Measurements from ENCODE around the gene CD81.

The CD81 gene

GRCh38 chr11:2377511-2378443, 667 bp downstream of the CD81 start:
- peak; percentile 38 to 62 (median 54) for DNase-seq

DNA sequence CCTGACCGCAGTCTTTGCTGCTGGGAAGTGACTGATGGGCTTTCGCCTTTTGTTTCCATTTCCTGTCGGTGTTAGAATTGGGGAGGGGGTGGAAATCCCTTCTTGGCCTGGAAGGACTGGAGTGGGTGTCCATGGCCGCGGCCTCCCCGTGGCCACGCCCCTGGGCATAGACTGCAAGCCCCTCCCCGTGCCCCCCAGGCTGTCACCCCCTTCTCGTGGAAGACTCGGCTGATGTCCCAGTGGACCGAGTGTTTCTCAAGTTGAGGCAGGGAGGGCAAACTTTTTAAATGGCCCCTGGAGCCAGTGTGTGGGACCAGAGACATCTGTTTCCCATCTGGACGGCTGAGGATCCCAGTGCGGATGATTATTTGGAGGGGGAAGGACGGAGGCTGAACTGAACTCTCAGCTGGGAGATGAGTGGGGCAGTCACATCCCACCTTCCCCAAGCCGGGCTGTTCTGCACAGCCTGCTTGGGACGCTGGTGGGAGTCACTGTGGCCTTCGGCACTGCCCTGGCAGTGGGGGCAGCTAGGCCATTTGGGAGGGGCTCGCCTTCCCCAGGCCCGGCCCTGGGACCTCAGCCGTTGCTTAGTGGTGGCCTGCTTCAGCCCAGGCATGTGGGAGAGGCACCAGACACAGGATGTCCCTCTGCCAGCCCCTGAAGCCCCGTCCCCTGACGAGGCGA, 1.6 kb downstream of the CD81 start:
- no peak for DNase-seq

- no peak for DNase-seq
Observed at GRCh38 chr11:2379466-2380174, 2.5 kb downstream of the CD81 start.

GRCh38 chr11:2380396-2380795, 3.3 kb downstream of the CD81 start:
- no peak for DNase-seq

- DNase-seq = no peak
Observed at GRCh38 chr11:2380807-2381350, 3.8 kb downstream of the CD81 start.

- DNase-seq = peak in 1 of 5 donors; percentile 0
Observed at GRCh38 chr11:2381494-2382128, 4.5 kb downstream of the CD81 start.

GRCh38 chr11:2382129-2382517, 5.0 kb downstream of the CD81 start:
- DNase-seq = peak in 1 of 5 donors; percentile 0

DNA sequence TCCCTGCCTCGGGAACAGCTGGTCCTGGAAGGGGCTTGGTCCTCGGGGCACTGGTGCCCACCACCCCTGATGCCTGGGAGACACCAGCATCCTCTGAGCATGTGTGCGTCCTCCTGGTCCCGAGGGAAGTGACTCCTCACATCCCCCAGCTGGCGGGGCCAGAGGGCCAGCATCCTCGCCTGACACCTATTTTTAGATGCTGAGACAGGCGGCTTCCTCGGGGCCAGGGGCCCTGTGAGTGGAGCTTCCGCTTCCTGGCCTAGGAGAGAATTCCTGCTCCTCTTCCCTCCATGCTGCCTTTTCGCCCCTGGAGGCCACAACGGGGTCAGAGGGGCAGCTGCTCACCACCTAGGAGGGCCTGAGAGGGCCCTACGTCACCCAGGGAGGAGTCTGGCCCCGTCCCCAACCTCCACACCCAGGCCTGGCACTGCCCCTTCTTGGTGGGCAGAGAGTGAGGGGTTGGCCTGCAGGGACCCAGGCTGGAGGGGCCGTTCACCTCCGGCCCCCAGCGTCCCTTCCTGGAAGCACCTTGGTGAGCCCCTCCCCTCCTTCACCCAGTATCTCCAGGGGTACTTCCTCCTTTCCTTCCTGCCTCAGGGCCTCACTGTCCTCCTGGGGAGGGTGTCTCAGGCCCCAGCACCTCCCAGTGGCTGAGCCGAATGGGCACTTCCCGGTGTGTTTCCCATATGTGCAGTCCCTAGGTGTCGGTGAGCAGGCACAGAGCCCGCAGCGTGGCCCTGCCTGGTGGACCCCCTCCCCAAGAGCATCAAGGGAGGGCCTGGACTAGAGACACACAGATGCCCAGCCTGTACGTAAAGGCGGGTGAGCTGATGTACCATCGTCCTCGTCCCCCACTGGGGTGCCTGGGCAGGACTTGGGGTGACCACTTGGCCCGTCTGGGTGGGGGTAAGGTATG, 6.1 kb downstream of the CD81 start:
- DNase-seq = peak in 1 of 5 donors; percentile 1

DNA sequence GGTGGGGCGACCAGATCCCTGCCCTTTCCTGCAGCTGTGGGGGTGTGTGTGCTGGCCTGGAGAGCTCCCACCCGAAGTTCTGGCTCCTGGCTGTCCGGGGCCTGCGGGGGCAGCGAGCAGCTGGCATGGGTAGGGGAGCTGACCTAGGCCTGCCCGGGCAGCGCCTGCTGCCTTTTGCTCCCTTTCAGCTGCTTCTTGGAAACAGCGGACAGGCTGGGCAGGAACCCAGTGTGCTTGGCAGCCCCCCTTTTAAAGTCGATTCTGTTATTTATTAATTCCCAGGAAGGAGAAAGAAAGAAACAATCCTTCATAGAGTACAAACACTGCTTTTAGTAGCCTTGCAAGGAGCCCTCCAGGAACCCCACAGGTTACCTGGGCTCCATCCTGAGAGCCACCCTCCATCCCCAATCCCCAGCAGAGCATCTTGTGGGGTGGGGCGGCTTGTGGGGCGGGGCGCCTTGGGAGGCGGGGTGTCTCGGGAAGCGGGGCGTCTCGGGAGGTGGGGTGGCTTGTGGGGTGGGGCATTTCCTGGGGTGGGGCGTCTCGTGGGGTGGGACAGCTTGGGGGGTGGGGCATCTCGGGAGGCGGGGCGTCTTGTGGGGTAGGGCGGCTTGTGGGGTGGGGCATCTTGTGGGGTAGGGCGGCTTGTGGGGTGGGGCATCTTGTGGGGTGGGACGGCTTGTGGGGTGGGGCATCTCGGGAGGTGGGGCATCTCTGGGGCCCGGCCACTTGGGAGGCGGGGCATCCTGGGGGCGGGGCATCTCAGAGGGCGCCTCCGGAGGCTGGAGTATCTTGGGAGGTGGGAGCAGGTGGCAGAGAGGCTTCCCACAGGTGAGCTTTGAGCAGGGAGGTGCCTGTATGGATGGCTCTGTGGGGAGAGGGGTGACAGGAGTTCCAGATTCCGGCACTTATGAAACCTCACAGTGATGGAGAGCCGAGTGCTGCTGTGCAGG, 7.0 kb downstream of the CD81 start:
- DNase-seq = peak in 4 of 5 donors; percentile 35 to 48 (median 42)

DNA sequence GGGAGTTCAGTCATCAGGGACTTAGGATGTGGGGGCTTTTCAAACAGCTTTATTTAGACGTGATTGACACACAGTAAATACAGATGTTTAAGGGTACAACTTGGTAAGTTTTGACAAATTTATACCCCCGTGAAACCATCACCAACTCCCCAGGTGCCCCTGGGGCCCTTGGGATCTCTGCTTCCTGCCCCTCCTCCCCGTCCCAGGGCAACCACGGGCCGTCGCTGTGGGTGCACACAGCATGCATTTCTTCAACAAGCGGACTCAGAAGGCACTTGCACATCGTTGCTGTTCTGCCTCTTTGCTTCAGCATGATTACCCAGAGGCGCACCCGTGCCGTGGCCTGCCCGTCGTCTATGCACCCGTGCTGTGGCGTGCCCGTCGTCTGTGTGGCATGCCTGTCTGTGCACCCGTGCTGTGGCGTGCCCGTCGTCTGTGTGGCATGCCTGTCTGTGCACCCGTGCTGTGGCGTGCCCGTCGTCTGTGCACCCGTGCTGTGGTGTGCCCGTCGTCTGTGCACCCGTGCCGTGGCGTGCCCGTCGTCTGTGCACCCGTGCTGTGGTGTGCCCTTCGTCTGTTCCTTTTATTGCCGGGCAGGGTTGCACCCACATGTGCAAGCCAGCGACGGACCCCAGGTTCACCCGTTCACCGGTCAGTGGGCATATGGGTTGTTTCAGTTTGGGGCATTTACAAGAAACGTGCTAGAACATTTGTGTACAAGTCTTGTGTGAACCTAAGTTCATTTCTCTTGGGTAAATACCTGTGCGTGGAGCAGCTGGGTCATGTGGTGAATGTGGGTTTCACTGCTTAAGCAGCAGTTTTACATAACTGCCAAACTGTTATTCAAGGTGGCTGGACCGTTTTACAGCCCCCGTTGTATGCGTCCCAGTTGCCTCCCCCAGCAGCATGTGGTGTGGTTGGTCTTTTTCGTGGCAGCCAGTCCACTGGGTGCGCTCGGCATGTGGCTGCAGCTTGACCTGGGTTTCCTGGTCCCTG, 8.3 kb downstream of the CD81 start:
- no peak for DNase-seq

DNA sequence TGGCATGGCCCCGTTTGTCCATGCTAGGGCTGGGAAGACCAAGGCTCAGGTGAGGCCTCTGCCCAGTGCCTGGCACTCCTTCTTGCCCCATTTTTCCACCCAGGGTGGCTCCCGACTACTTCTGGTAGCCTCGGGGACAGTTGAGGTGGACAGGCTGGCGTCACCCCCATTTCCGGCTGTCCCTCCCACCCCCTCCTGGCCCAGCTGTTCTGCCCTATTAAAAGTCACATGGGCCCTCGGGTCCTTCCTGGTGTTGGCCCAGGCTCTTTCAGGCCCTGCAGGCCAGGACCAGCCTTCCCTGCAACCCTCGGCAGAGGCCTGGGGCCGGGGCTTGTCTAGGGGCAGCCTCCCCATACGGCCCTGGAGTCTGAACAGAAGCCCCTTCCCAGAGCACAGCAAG, 9.5 kb downstream of the CD81 start:
- no peak for DNase-seq

DNA sequence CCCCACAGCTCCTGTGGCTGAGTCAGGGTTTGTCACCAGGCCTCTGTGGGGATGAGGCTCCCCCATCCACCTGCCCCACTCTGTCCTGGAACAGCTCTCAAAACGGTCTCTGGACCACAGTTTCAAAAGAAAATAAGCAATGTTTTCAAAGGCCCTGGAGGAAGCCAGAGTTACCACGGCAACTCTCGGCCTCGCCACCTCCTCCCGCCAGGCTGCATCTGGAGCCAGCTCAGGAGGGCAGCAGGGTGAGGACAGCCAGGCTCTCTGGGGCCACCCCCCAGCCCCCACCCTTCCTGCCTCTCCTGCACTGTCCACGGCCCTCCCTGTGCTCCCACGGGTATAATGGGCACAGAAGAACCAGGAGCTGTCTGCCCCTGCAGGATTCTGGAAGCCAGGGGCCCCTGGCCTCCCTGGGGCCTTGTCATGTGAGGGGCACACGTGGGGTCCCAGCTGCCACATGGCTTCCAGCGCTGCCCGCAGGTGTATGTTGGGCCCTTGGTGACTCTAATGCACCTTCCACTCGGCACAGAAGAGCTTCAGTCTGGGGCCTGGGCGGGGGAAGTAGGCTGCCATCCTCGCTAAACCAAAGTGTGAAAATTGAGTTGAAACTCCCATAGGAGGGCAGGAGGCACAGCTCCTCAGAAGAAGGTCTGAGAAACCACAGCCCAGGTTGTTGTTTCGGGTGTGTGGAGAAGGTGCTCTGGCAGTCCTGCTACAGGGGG, 10.3 kb downstream of the CD81 start:
- no peak for DNase-seq

DNA sequence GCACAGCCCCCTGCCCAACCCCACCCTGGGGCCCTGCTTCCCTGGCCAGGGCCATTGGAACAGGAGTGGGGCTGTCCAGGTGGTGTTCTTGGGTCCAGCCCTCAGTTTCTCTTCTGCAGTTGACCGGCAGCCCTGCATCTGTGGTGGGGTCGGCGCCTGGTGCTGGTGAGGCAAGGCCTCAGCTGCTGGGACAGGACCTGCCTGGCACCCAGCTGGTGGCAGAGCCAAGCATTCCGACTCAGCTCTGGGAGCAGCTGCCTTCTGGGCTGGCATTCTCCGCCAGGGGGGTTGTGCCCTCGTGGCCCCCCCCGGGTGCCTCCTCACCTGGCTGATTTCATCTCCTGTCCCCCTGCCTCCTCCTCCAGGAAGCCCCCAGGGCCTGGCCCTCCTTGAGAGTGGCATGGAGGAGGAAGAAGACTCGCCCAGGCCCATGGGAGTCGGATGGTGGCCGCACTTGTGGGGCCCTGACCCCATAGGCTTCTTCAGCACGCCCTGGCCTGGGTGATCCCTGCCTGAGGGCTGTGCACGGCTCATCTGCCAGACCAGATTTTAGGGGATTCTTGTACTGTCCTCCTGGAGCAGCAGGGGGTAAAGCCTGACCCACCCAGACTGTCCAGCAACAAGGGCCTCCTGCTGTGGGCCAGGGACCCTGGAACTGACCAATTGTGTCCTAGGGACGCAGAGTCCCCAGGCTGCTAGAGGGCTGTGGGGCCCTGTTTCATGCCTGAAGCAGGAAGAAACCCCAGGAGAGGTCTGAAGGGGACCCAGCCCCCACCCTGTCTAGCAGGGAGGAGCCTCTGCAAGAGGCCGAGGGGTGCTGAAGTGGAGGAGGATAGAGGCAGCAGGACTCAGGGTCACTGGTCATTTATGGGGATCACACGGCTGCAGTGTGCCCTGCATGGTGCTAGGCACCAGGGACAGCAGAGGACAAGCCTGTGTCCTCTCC, 11.6 kb downstream of the CD81 start:
- no peak for DNase-seq

- no peak for DNase-seq
Observed at GRCh38 chr11:2389377-2390026, 12.4 kb downstream of the CD81 start.

- no peak for DNase-seq
Observed at GRCh38 chr11:2390091-2390724, 13.1 kb downstream of the CD81 start.

- no peak for DNase-seq
Observed at GRCh38 chr11:2390725-2391151, 13.6 kb downstream of the CD81 start.
